HepG2 (cell line): ENCODE measurements around the gene NRG3. TPM values are rescaled to one million over a fixed set of nuclear protein-coding genes. Genes with fewer than 3 reads are reported as not detected.

Source experiments
- ATAC-seq: fragments of 200-7000 bp; cut with Tn5 transposase; 3 replicates; pipeline ENCODE4 v1.9.1; 2020; ENCODE audit warnings: mild to moderate bottlenecking, moderate library complexity
- BruUV-seq: library from RNA; stranded (reverse); fragments of 400-500 nt; replicated peaks from 2 replicates; lab custom pipeline; 2021; lab: Mats Ljungman, UMichigan
- CTCF ChIA-PET: fragments of 300-600 bp; formaldehyde crosslinking; extraction: SDS; loops from one replicate; lab custom pipeline; 2021; ENCODE audit warnings: low total read pairs, inconsistent platforms, low intra/inter-chr PET ratio; lab: Yijun Ruan, JAX
- POLR2A ChIA-PET: fragments of 350-600 bp; sonication (Branson Sonifier 250); formaldehyde crosslinking; loops from one replicate; lab custom pipeline; 2020; ENCODE audit warnings: antibody characterized with exemption, inconsistent platforms; lab: Yijun Ruan, JAX
- DNase-seq: peaks from one replicate; pipeline ENCODE4 v3.0.0-alpha.2; 2015; ENCODE audit warnings: low spot score
- FAIRE-seq: peaks from 3 replicates; lab custom pipeline; 2011; peaks lifted over from hg19 to GRCh38; lab: Jason Lieb, UNC
- H2AFZ ChIP-seq: one replicate; pipeline ENCODE4 v1.6.1; 2011; ENCODE audit warnings: low read length, inconsistent platforms
- H3K27ac ChIP-seq: fragments of 300-600 bp; 3 replicates; pipeline ENCODE4 v1.8.0; 2011; ENCODE audit warnings: mixed run types, mild to moderate bottlenecking, mixed read lengths, low read length, inconsistent platforms; ENCODE audit not compliant: insufficient read depth; ENCODE audit errors: extremely low read length
- H3K27me3 ChIP-seq, 2 experiments: fragments of 200-600 bp in 1 of 2; 2 replicates in 1 of 2; 3 replicates in 1 of 2; pipeline versions ENCODE4 v1.6.0 to v1.8.0; 2011; ENCODE audit warnings: low read length in 2 of 2, mild to moderate bottlenecking in 2 of 2, moderate library complexity in 2 of 2, inconsistent platforms in 1 of 2; ENCODE audit not compliant: insufficient read depth in 2 of 2, control insufficient read depth in 1 of 2
- H3K36me3 ChIP-seq, 2 experiments: fragments of 200-600 bp in 1 of 2; replicated peaks in 1 of 2; 2 replicates in 1 of 2; 3 replicates in 1 of 2; pipeline versions ENCODE4 v1.5.1 to v1.8.0; 2011; ENCODE audit warnings: low read length in 2 of 2, inconsistent platforms in 1 of 2; ENCODE audit not compliant: insufficient read depth in 2 of 2, control insufficient read depth in 1 of 2
- H3K4me1 ChIP-seq: 2 replicates; pipeline ENCODE4 v1.5.1; 2012; ENCODE audit warnings: low read length, inconsistent platforms; ENCODE audit not compliant: insufficient read depth
- H3K4me2 ChIP-seq: 2 replicates; pipeline ENCODE4 v1.6.0; 2011; ENCODE audit warnings: low read depth, low read length, inconsistent platforms
- H3K4me3 ChIP-seq, 3 experiments: fragments of 200-600 bp in 1 of 3; sonication (generic), shearing (Covaris generic) in 1 of 3; replicated peaks in 1 of 3; 2 replicates each; pipeline ENCODE4 v1.5.1; 2011 to 2016; ENCODE audit warnings: low read length in 3 of 3, inconsistent platforms in 2 of 3, low read depth in 2 of 3, mild to moderate bottlenecking in 2 of 3, control low read depth in 1 of 3, mixed read lengths in 1 of 3; ENCODE audit not compliant: insufficient read depth in 1 of 3
- H3K79me2 ChIP-seq: one replicate; pipeline ENCODE4 v1.6.1; 2011; ENCODE audit warnings: low read length, inconsistent platforms; ENCODE audit not compliant: insufficient read depth
- H3K9ac ChIP-seq: 2 replicates; pipeline ENCODE4 v1.6.0; 2011; ENCODE audit warnings: mild to moderate bottlenecking, low read depth, low read length, inconsistent platforms; ENCODE audit not compliant: insufficient read depth
- H3K9me3 ChIP-seq: 2 replicates; pipeline ENCODE4 v1.5.1; 2012; ENCODE audit warnings: mild to moderate bottlenecking, low read length
- H4K20me1 ChIP-seq: 2 replicates; pipeline ENCODE4 v1.6.0; 2011; ENCODE audit warnings: inconsistent platforms, mild to moderate bottlenecking, low read length, moderate library complexity; ENCODE audit not compliant: insufficient read depth
- GTF3A ChIP-seq: sonication (generic); formaldehyde crosslinking; conservative IDR thresholded peaks from 2 replicates; pipeline ENCODE4 v1.4.0; 2020; ENCODE audit warnings: mild to moderate bottlenecking, missing genetic modification reagents
- NFATC3 ChIP-seq: sonication (generic); formaldehyde crosslinking; IDR thresholded peaks from 2 replicates; pipeline ENCODE4 v1.5.1; 2020; ENCODE audit warnings: mild to moderate bottlenecking, missing genetic modification reagents
- TBX3 ChIP-seq: fragments of 450-650 bp; IDR thresholded peaks from 2 replicates; pipeline ENCODE4 v1.6.1; 2017; ENCODE audit warnings: antibody characterized with exemption, mild to moderate bottlenecking, inconsistent platforms, borderline replicate concordance
- WGBS: methylation state at CpG from one replicate; pipeline ENCODE4 v1.1.6; 2017; ENCODE audit warnings: low lambda C conversion rate; 5-methylcytosine and 5-hydroxymethylcytosine counted together
- in situ Hi-C: cut with HindIII; loops from 2 replicates; pipeline ENCODE4 v1.10.0; 2017; ENCODE audit warnings: low pct_unique_long_range_greater_than_20kb; ENCODE audit not compliant: extremely low pct_ligation_motif_present
- intact Hi-C: fragments of 100-400 bp; cut with micrococcal nuclease; formaldehyde crosslinking; loops from one replicate; pipeline ENCODE4 v1.10.0; 2022; ENCODE audit not compliant: unreplicated experiment
- polyA plus RNA-seq, 8 experiments: library from polyadenylated mRNA; depleted of rRNA in 3 of 8; stranded (reverse) in 7 of 8; unstranded in 1 of 8; fragments of >200 nt; fragmentation: Illumina TruSeq in 4 of 8; extraction: Trizol in 4 of 8; gene quantifications; 2 replicates each; pipeline versions ENCODE4 v1.2.1 to v1.2.3, GENCODE V29; 2011 to 2016; ENCODE audit warnings: low read depth in 4 of 8, missing spikeins in 1 of 8, mixed read lengths in 1 of 8; ENCODE audit not compliant: insufficient read depth in 1 of 8
- total RNA-seq, 5 experiments: library from RNA; depleted of rRNA; stranded (reverse); fragments of >200 nt; fragmentation: Illumina TruSeq; extraction: Trizol; gene quantifications; 2 replicates each; pipeline ENCODE4 v1.2.3, GENCODE V29; 2016; ENCODE audit warnings: low read depth in 1 of 5
- TF ChIP-seq, protein P1 (sequence below): sonication (generic); formaldehyde crosslinking; IDR thresholded peaks from 2 replicates; pipeline ENCODE4 v1.4.0; 2020; ENCODE audit warnings: missing genetic modification reagents
- TF ChIP-seq, protein P2 (sequence below): IDR thresholded peaks from 2 replicates; pipeline ENCODE4 v1.6.1; 2018; ENCODE audit warnings: missing genetic modification reagents, mild to moderate bottlenecking, missing compliant biosample characterization
- TF ChIP-seq, protein P3 (sequence below): sonication (generic); formaldehyde crosslinking; IDR thresholded peaks from 2 replicates; pipeline ENCODE4 v1.4.0; 2020; ENCODE audit warnings: missing genetic modification reagents

Gene NRG3
- total and polyA plus RNA-seq, 2 of the 13 experiments (the other 11 are each of a cell fraction or from before 2014, with no cell fraction given), result not detected

DNA sequence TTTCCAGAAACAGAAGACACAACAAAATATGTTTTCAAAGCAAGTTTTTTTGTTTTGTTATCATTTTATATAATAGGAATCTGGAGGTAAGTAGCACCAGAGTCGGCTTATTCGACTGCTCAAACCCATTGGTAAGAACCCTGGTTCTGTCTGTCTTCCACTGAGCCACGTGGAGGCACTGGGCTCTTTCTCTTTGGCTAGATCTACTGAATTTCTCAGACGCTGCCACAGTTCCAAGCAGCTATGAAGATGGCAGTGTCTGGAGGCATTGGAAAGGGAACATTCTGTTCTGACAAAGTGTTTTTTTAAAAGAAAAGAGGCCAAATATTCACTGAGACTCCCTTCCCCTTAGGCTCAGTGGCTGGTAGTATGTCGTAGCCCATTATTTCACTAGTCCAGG, 338.8 kb downstream of the NRG3 start:
- no peak overlapping the region for H3K9ac ChIP-seq
- intact Hi-C loops (no loop called here), in situ Hi-C loops (no loop called here)
- no peaks in the 10 kb centered on the region for H4K20me1 ChIP-seq
- ATAC-seq (no peak), FAIRE-seq (no peak), DNase-seq (no peak)
- 5% methylated on average over 5 of the region's 5 CpGs for WGBS
- no peaks in the 10 kb centered on the region for H3K4me1 ChIP-seq
- TF ChIP-seq GTF3A (CRISPR knock-in tag), result no peak
- TF ChIP-seq, protein P1, sequence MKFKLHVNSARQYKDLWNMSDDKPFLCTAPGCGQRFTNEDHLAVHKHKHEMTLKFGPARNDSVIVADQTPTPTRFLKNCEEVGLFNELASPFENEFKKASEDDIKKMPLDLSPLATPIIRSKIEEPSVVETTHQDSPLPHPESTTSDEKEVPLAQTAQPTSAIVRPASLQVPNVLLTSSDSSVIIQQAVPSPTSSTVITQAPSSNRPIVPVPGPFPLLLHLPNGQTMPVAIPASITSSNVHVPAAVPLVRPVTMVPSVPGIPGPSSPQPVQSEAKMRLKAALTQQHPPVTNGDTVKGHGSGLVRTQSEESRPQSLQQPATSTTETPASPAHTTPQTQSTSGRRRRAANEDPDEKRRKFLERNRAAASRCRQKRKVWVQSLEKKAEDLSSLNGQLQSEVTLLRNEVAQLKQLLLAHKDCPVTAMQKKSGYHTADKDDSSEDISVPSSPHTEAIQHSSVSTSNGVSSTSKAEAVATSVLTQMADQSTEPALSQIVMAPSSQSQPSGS (CRISPR knock-in tag), result no peak
- TF ChIP-seq TBX3, result no peak
- no peak for TF ChIP-seq NFATC3 (CRISPR knock-in tag)
- TF ChIP-seq, protein P2, sequence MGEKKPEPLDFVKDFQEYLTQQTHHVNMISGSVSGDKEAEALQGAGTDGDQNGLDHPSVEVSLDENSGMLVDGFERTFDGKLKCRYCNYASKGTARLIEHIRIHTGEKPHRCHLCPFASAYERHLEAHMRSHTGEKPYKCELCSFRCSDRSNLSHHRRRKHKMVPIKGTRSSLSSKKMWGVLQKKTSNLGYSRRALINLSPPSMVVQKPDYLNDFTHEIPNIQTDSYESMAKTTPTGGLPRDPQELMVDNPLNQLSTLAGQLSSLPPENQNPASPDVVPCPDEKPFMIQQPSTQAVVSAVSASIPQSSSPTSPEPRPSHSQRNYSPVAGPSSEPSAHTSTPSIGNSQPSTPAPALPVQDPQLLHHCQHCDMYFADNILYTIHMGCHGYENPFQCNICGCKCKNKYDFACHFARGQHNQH, result no peak
- TF ChIP-seq, protein P3, sequence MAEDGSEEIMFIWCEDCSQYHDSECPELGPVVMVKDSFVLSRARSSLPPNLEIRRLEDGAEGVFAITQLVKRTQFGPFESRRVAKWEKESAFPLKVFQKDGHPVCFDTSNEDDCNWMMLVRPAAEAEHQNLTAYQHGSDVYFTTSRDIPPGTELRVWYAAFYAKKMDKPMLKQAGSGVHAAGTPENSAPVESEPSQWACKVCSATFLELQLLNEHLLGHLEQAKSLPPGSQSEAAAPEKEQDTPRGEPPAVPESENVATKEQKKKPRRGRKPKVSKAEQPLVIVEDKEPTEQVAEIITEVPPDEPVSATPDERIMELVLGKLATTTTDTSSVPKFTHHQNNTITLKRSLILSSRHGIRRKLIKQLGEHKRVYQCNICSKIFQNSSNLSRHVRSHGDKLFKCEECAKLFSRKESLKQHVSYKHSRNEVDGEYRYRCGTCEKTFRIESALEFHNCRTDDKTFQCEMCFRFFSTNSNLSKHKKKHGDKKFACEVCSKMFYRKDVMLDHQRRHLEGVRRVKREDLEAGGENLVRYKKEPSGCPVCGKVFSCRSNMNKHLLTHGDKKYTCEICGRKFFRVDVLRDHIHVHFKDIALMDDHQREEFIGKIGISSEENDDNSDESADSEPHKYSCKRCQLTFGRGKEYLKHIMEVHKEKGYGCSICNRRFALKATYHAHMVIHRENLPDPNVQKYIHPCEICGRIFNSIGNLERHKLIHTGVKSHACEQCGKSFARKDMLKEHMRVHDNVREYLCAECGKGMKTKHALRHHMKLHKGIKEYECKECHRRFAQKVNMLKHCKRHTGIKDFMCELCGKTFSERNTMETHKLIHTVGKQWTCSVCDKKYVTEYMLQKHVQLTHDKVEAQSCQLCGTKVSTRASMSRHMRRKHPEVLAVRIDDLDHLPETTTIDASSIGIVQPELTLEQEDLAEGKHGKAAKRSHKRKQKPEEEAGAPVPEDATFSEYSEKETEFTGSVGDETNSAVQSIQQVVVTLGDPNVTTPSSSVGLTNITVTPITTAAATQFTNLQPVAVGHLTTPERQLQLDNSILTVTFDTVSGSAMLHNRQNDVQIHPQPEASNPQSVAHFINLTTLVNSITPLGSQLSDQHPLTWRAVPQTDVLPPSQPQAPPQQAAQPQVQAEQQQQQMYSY, result no peak
- no peak overlapping the region for H3K27ac ChIP-seq
- CTCF ChIA-PET, result no interaction called here
- BruUV-seq, result no TSS peak
- H2AFZ ChIP-seq, result no peak overlapping the region
- H3K4me3 ChIP-seq, result no peak overlapping the region
- no peaks in the 10 kb centered on the region for H3K79me2 ChIP-seq
- no peak overlapping the region for H3K4me2 ChIP-seq
- no peaks in the 10 kb centered on the region for H3K27me3 ChIP-seq
- POLR2A ChIA-PET, result no interaction called here
- H3K9me3 ChIP-seq, result peaks cover 78% of the 10 kb centered on the region
- H3K36me3 ChIP-seq, result no peaks in the 10 kb centered on the region
